Liver (tissue), 9 donors: Measurements from ENCODE around the gene ASIC2. TPM values are rescaled to one million over a fixed set of nuclear protein-coding genes. Genes with fewer than 3 reads are reported as not detected.

Source experiments
- DNase-seq: peaks from one replicate; pipeline ENCODE4 v3.0.0-alpha.2; 2017; ENCODE audit warnings: low spot score
- H3K27ac ChIP-seq, 2 donors: one replicate each; pipeline ENCODE4 v1.7.0; 2013; ENCODE audit warnings: inconsistent platforms in 2 of 2, low read length in 2 of 2, control low read depth in 1 of 2, low read depth in 1 of 2, mild to moderate bottlenecking in 1 of 2
- H3K27me3 ChIP-seq, 4 donors: one replicate each; pipeline versions ENCODE4 v1.6.1 to v1.7.0; 2013; ENCODE audit warnings: low read length in 3 of 4, inconsistent platforms in 1 of 4, mild to moderate bottlenecking in 1 of 4, moderate library complexity in 1 of 4; ENCODE audit not compliant: control insufficient read depth in 4 of 4, insufficient read depth in 4 of 4
- H3K36me3 ChIP-seq, 4 donors: one replicate each; pipeline versions ENCODE4 v1.6.1 to v1.7.0; 2013; ENCODE audit warnings: low read length in 3 of 4, mild to moderate bottlenecking in 3 of 4, low read depth in 1 of 4, moderate library complexity in 1 of 4; ENCODE audit not compliant: control insufficient read depth in 4 of 4, insufficient read depth in 3 of 4
- H3K4me1 ChIP-seq, 4 donors: one replicate each; pipeline versions ENCODE4 v1.6.1 to v1.7.0; 2013; ENCODE audit warnings: low read length in 3 of 4, mild to moderate bottlenecking in 3 of 4, moderate library complexity in 1 of 4; ENCODE audit not compliant: control insufficient read depth in 4 of 4, insufficient read depth in 4 of 4
- H3K4me3 ChIP-seq, 3 donors: one replicate each; pipeline versions ENCODE4 v1.6.1 to v1.7.0; 2013; ENCODE audit warnings: low read length in 3 of 3, control low read depth in 1 of 3, low read depth in 1 of 3, mild to moderate bottlenecking in 1 of 3
- H3K9ac ChIP-seq, 2 donors: one replicate each; pipeline ENCODE4 v1.7.0; 2013; ENCODE audit warnings: low read length in 2 of 2, mild to moderate bottlenecking in 2 of 2, moderate library complexity in 2 of 2, control low read depth in 1 of 2, low read depth in 1 of 2
- H3K9me3 ChIP-seq, 4 donors: one replicate each; pipeline versions ENCODE4 v1.6.1 to v1.7.0; 2013; ENCODE audit warnings: low read length in 3 of 4; ENCODE audit not compliant: control insufficient read depth in 4 of 4
- ATF3 ChIP-seq: IDR thresholded peaks from 2 replicates; pipeline ENCODE4 v1.6.1; 2016; ENCODE audit warnings: antibody characterized with exemption
- CTCF ChIP-seq: fragments of 150-350 bp; IDR thresholded peaks from 2 replicates; pipeline ENCODE4 v1.5.1; 2017; ENCODE audit warnings: improper control_type of control experiment, low read depth, low read length; ENCODE audit not compliant: missing input control
- EGR1 ChIP-seq, 2 donors: IDR thresholded peaks; 2 replicates each; pipeline ENCODE4 v1.6.1; 2016 to 2018; ENCODE audit warnings: antibody characterized with exemption in 2 of 2, low read depth in 2 of 2
- FOXA2 ChIP-seq: IDR thresholded peaks from 2 replicates; pipeline ENCODE4 v1.6.1; 2016; ENCODE audit warnings: antibody characterized with exemption
- GABPA ChIP-seq, 2 donors: IDR thresholded peaks in 1 of 2; conservative IDR thresholded peaks in 1 of 2; 2 replicates each; pipeline ENCODE4 v1.6.1; 2016; ENCODE audit warnings: antibody characterized with exemption in 2 of 2, mild to moderate bottlenecking in 1 of 2, moderate library complexity in 1 of 2
- HNF4A ChIP-seq, 2 donors: conservative IDR thresholded peaks; 2 replicates each; pipeline ENCODE4 v1.6.1; 2016; ENCODE audit warnings: antibody characterized with exemption in 2 of 2, mild to moderate bottlenecking in 2 of 2
- HNF4G ChIP-seq: IDR thresholded peaks from 2 replicates; pipeline ENCODE4 v1.6.1; 2016; ENCODE audit warnings: antibody characterized with exemption
- JUND ChIP-seq, 2 donors: IDR thresholded peaks; 2 replicates each; pipeline ENCODE4 v1.6.1; 2016; ENCODE audit warnings: antibody characterized with exemption in 2 of 2
- MAX ChIP-seq: IDR thresholded peaks from 2 replicates; pipeline ENCODE4 v1.6.1; 2016; ENCODE audit warnings: antibody characterized with exemption
- NR2F2 ChIP-seq: IDR thresholded peaks from 2 replicates; pipeline ENCODE4 v1.6.1; 2016; ENCODE audit warnings: antibody characterized with exemption
- REST ChIP-seq: IDR thresholded peaks from 2 replicates; pipeline ENCODE4 v1.6.1; 2016; ENCODE audit warnings: antibody characterized with exemption, mild to moderate bottlenecking
- RXRA ChIP-seq, 2 donors: IDR thresholded peaks; 2 replicates each; pipeline ENCODE4 v1.6.1; 2017 to 2018; ENCODE audit warnings: antibody characterized with exemption in 2 of 2, mild to moderate bottlenecking in 1 of 2
- SP1 ChIP-seq: IDR thresholded peaks from 2 replicates; pipeline ENCODE4 v1.6.1; 2018; ENCODE audit warnings: antibody characterized with exemption, mild to moderate bottlenecking
- TAF1 ChIP-seq: conservative IDR thresholded peaks from 2 replicates; pipeline ENCODE4 v1.6.1; 2016; ENCODE audit warnings: antibody characterized with exemption, mild to moderate bottlenecking
- YY1 ChIP-seq: IDR thresholded peaks from 2 replicates; pipeline ENCODE4 v1.6.1; 2016; ENCODE audit warnings: antibody characterized with exemption, mild to moderate bottlenecking
- ZBTB33 ChIP-seq: IDR thresholded peaks from 2 replicates; pipeline ENCODE4 v1.6.1; 2016; ENCODE audit warnings: antibody characterized with exemption
- WGBS: extraction: QIAGEN DNeasy Blood & Tissue Kit; methylation state at CpG from one replicate; pipeline ENCODE4 v1.1.7; 2013; 5-methylcytosine and 5-hydroxymethylcytosine counted together
- polyA plus RNA-seq, 2 donors: library from polyadenylated mRNA; stranded (reverse) in 1 of 2; unstranded in 1 of 2; fragments of 200-250 nt in 1 of 2; fragments of >200 nt in 1 of 2; fragmentation: Nextera tagmentation in 1 of 2; extraction: Ambion mirVana in 1 of 2; gene quantifications; one replicate each; pipeline versions ENCODE4 v1.2.1 to v1.2.3, GENCODE V29; 2013 to 2015
- total RNA-seq, 2 donors: library from RNA; depleted of rRNA; stranded (reverse); fragments of >200 nt; gene quantifications; one replicate each; pipeline ENCODE4 v1.2.3, GENCODE V29; 2014
- donor health status: healthy.
- donor health status: healthy.
- donor health status: healthy.
- donor health status: healthy.
- donor health status: healthy.

The ASIC2 gene
- total and polyA plus RNA-seq, 4 donors: under 0.01 TPM; not detected in 3

- TF ChIP-seq MAX (no peak), TAF1 (no peak), YY1 (no peak), HNF4A (conservative IDR thresholded peaks at IDR 0.05) (no peak), FOXA2 (no peak)
These were observed 193.2 kb downstream of the ASIC2 start (continued) for GRCh38 chr17:33099906-33100305.

- TF ChIP-seq HNF4A (conservative IDR thresholded peaks at IDR 0.05): no peak
- TF ChIP-seq EGR1 (IDR thresholded peaks at IDR 0.05; ENCODE audit: low read depth in 2 of 2): no peak
- no peak for TF ChIP-seq YY1
- no peak for TF ChIP-seq SP1
- no peak for TF ChIP-seq REST
- no peak for TF ChIP-seq FOXA2
- TF ChIP-seq HNF4G: no peak
- TF ChIP-seq RXRA (IDR thresholded peaks at IDR 0.05): no peak
- no peak for TF ChIP-seq NR2F2
- no peak for TF ChIP-seq CTCF
- no peak for TF ChIP-seq ZBTB33
- no peak for TF ChIP-seq JUND (IDR thresholded peaks at IDR 0.05)
- TF ChIP-seq MAX: no peak
- no peak for TF ChIP-seq TAF1
- TF ChIP-seq ATF3: no peak
- no peak for TF ChIP-seq GABPA (IDR thresholded peaks at IDR 0.05 in 1 of 2, conservative IDR thresholded peaks at IDR 0.05 in 1 of 2)
- no peak overlapping the region for H3K27ac ChIP-seq
- H3K4me3 ChIP-seq: no peak overlapping the region
- no peaks in the 10 kb centered on the region for H3K36me3 ChIP-seq
- H3K9ac ChIP-seq: no peak overlapping the region
- no peak for DNase-seq
- 92% methylated on average over 6 of the region's 6 CpGs for WGBS
- H3K27me3 ChIP-seq: peaks cover 0 to 6% (median 0%) of the 10 kb centered on the region in 4 donors
- H3K9me3 ChIP-seq: no peaks in the 10 kb centered on the region
- no peaks in the 10 kb centered on the region for H3K4me1 ChIP-seq
These were observed 193.8 kb downstream of the ASIC2 start for GRCh38 chr17:33099252-33099651.
